GM12872 (cell line): ENCODE data around the gene TMEM91.

Experiments used
- TF ChIP-seq, protein P1 (sequence below): IDR thresholded peaks from 3 replicates; pipeline ENCODE4 v1.5.1; 2011; ENCODE audit warnings: low read depth, mild to moderate bottlenecking, low read length, moderate library complexity; ENCODE audit not compliant: insufficient read depth

The TMEM91 gene

DNA sequence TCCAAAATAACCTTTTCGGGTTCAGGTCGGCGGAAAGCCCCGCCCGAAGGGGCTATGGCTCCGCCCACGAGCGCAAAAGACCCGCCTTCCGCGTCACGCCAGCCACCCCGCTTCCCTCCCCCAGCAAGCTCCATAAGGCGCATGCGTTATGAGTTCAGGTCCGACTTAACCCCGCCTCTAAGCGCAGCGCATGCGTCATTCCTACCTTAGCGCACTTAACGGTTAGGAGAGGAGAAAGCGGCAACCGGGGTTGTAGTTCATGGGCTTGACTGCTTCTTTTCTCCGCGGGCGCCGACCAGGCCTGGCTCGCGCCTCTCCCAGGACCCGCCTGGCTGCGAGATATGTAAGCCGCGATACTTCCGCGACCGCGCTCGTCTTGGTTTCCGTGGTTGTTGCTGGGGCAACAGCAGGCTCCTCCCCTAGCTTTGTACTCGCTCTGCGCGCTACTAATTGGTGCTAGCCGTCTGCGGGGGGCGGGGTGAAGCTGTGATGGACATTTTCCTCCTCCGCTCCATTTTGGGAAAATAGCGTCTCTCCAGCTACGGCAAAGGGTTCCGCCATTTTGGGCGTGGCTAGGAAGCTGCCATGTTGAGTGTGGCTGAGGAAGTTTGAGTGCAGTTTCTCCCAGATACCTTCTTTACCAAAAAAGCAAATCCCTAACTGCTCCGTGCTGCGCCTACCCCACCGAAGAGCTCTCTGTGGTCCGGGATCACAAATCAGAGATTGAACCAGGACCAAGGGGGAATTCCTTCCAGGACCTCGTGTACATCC, 12.4 kb upstream of the TMEM91 start, which contains the start of gene B9D2:
B9D2 (minus strand) TSS at position 397 of the 771 bp plus-strand sequence. CDS start 630 bp downstream, outside the sequence.
- TF ChIP-seq, protein P1, sequence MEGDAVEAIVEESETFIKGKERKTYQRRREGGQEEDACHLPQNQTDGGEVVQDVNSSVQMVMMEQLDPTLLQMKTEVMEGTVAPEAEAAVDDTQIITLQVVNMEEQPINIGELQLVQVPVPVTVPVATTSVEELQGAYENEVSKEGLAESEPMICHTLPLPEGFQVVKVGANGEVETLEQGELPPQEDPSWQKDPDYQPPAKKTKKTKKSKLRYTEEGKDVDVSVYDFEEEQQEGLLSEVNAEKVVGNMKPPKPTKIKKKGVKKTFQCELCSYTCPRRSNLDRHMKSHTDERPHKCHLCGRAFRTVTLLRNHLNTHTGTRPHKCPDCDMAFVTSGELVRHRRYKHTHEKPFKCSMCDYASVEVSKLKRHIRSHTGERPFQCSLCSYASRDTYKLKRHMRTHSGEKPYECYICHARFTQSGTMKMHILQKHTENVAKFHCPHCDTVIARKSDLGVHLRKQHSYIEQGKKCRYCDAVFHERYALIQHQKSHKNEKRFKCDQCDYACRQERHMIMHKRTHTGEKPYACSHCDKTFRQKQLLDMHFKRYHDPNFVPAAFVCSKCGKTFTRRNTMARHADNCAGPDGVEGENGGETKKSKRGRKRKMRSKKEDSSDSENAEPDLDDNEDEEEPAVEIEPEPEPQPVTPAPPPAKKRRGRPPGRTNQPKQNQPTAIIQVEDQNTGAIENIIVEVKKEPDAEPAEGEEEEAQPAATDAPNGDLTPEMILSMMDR = no peak

DNA sequence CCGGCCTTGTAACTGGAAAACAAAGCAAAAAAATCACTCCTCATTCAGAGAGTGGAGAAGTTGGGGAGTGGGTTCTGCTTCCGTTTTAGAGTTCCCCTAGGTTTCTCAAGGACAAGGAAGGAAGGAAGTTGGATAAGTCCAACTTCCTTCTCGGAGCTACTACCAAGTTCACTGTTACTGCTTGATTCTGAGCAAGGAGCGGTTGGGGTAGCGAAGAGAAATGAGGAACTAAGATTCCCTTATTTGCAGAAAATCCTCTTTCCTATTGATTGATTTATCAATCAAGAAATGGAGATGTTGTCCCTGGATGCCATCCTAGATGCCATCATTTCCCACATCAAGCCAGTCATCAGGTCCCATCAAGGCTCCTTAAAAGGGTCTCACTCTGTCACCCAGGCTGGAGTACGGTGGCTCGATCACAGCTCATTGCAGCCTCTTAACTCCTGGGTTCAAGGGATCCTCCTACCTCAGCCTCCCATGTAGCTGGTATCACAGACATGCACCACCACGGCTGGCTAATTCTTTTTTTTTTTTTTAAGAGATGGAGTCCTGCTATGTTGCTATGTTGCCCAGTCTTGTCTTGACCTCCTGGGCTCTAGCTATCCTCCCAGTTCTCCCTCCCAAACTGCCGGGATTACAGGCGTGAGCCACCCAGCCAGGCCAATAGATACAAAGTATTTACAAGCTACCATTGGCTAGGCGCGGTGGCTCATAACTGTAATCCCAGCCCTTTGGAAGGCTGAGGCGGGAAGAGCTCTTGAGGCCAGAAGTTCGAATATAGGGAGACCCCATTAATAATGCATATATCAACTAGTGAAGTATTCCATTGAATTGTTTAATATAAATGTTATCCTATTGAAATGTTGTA, 11.6 kb upstream of the TMEM91 start:
- TF ChIP-seq, protein P1 = no peak

DNA sequence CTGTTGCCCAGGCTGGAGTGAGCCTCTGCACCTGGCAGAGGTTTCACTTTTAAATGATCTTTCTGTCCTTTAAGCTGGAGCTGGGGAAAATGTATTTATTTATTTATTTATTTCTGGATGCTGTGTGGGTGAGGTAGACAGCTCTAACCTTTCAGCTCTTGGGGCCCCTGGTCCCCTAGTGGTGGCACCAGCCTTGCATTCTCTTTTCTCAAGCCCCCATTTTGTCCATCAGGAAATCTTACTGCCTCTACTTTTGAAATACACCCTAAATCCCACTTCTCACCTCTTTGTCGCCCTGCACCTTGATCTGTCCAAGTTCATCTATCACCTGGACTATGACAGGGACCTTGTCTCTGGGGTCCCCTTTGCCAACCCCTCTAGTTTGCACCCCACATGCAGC, 10.2 kb upstream of the TMEM91 start:
- TF ChIP-seq, protein P1 = peak; percentile 65

DNA sequence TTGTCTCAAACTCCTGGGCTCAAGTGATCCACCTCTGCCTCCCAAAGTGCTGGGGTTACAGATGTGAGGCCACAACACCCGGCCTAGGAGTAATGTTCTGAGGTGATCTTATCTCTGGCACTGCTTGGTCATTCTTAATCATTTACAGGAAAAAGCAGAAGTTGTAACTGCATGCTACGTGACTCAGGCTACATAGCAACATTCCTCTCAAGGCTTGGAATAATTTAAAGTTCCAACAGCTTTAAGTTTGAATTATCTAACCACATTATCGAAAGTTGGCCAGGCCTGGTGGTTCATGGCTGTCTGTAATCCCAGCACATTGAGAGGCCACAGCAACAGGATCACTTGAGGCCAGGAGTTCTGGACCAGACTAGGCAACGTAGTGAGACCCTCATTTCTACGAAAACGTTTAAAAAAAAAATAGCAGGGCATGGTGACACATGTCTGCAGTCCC, 8.5 kb upstream of the TMEM91 start:
- TF ChIP-seq, protein P1 = no peak

DNA sequence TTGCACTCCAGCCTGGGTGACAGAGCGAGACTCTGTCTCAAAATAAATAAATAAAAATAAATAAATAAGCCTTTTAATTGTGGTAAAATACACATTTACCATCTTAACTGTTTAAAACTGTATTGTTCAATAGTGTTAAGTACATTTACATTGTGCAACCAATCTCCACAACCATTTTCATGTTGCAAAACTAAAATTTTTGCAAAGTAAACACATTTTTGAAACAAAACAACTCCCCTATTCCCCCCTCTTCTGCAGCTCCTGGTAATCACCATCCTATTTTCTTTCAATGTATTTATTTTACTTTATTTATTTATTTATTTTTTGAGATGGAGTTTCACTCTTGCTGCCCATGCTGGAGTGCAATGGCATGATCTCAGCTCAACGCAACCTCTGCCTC, 6.6 kb upstream of the TMEM91 start:
- TF ChIP-seq, protein P1 = no peak

DNA sequence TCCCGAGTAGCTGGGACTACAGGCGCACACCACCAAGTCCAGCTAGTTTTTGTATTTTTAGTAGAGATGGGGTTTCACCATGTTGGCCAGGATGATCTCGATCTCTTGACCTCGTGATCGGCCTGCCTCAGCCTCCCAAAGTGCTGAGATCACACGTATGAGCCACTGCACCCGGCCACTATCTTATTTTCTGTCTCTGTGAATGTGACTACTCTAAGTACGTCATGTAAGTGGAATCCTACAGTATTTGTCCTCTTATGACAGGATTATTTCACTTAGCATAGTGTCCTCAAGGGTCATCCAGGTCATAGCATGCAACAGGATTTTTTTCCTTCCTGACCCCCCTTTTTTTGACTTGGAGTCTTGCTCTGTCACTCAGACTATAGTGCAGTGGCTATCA, 4.8 kb upstream of the TMEM91 start:
- TF ChIP-seq, protein P1 = no peak

DNA sequence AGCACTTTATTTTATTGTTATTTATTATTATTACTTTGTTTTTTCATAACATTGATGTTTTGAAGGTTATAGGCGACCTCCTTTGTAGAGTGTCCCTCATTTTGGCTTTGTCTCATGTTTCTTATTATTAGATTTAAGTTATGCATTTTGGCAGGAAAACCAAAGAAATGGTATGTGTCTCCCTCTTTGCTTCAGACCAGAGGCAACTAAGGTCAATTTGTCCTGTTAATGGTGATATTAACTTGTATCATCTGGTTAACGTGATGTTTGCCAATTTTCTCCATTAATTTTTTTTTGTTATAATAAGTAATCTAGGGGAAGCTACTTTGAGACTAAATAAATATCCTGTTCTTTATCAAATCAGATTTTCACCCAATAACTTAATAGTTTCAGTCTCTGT, 3.8 kb upstream of the TMEM91 start:
- TF ChIP-seq, protein P1 = no peak
